ENCODE results near the gene DAP3.

GRCh38 chr1:155777582-155777981, 88.7 kb downstream of the DAP3 start:
- no peak for TF ChIP-seq CTCF (IDR thresholded peaks at IDR 0.05 in 4 of 5, conservative IDR thresholded peaks at IDR 0.05 in 1 of 5)
- TF ChIP-seq POLR2A (IDR thresholded peaks at IDR 0.05): no peak

All from gastrocnemius medialis (tissue), 4 donors.